IPS DF 6.9 (cell line): Measurements from ENCODE around the gene DNM3.

Experiments used
- DNase-seq: peaks from one replicate; pipeline ENCODE4 v3.0.0-alpha.2; 2013; ENCODE audit warnings: low read depth, low spot score
- H3K27ac ChIP-seq: one replicate; pipeline ENCODE4 v1.5.1; 2013; ENCODE audit warnings: low read length, control low read depth
- H3K27me3 ChIP-seq: 2 replicates; pipeline ENCODE4 v1.6.1; 2013; ENCODE audit warnings: mild to moderate bottlenecking, low read length; ENCODE audit not compliant: control insufficient read depth, insufficient read depth
- H3K36me3 ChIP-seq: 2 replicates; pipeline ENCODE4 v1.6.1; 2013; ENCODE audit warnings: low read length; ENCODE audit not compliant: control insufficient read depth, insufficient read depth
- H3K4me1 ChIP-seq: 2 replicates; pipeline ENCODE4 v1.6.1; 2013; ENCODE audit warnings: low read length; ENCODE audit not compliant: control insufficient read depth, insufficient read depth
- H3K4me3 ChIP-seq: 2 replicates; pipeline ENCODE4 v1.5.1; 2013; ENCODE audit warnings: mild to moderate bottlenecking, low read length
- H3K9me3 ChIP-seq: 2 replicates; pipeline ENCODE4 v1.6.1; 2013; ENCODE audit warnings: low read length, inconsistent platforms; ENCODE audit not compliant: control insufficient read depth, insufficient read depth
- WGBS: extraction: QIAGEN DNeasy Blood & Tissue Kit; methylation state at CpG from one replicate; pipeline ENCODE4 v1.1.7; 2013; ENCODE audit warnings: mixed read lengths, missing lambda C conversion rate; ENCODE audit not compliant: insufficient read length, insufficient coverage; 5-methylcytosine and 5-hydroxymethylcytosine counted together

Gene DNM3

DNA sequence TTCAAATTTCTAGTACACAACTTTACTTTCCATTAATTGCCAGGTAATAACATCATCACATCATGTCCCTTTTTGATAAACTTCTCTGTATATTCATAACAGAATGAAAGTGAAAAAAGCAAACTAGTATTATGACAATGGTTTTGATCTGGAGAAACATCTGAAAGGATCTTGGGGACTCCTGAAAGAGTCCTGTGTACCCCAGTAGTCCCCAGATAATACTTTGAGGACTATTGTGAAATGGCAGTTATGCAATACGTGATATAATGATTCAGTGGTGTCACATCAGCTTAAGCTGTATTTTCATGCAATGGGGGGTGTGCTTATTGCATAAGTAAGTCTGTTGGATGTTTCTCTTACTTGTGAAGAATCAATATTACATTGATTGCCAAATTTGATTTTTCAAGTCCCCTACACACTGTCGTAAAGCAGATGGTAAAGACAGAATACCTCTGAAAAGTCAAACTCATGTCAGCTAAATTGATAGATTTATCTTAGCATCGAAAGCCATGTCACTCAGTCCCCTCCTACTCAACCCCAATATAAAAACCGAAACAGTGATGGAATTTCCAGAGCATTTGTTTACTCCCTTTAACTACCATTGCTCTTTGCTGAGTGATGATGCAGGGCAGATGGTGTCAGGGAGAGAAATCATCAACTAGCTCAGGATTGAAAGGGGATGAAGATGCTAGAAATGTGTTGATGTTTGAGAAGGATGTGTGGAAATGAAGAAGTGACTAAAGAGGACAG lies 432.5 kb downstream of the DNM3 start:
- WGBS: no CpG with 5 or more reads among the region's 4 CpGs
- no peak overlapping the region for H3K27ac ChIP-seq
- H3K4me3 ChIP-seq: no peak overlapping the region
- no peaks in the 10 kb centered on the region for H3K9me3 ChIP-seq
- DNase-seq: no peak
- H3K27me3 ChIP-seq: no peaks in the 10 kb centered on the region
- peaks cover under 1% of the 10 kb centered on the region; the same call in 1 of the 2 replicates for H3K4me1 ChIP-seq
- no peaks in the 10 kb centered on the region for H3K36me3 ChIP-seq

- Histone ChIP-seq H3K4me3 (no peak overlapping the region), H3K27ac (no peak overlapping the region), H3K27me3 (no peaks in the 10 kb centered on the region), H3K4me1 (peaks cover 4% of the 10 kb centered on the region; the same call in 1 of the 2 replicates), H3K9me3 (no peaks in the 10 kb centered on the region), H3K36me3 (no peaks in the 10 kb centered on the region)
- DNase-seq: no peak
- no CpG with 5 or more reads among the region's 1 CpG for WGBS
Observed at GRCh38 chr1:172275478-172275877, 434.2 kb downstream of the DNM3 start.

- Histone ChIP-seq H3K27me3 (no peaks in the 10 kb centered on the region), H3K4me3 (no peak overlapping the region), H3K27ac (no peak overlapping the region), H3K36me3 (no peaks in the 10 kb centered on the region), H3K4me1 (peaks cover 4% of the 10 kb centered on the region; the same call in 1 of the 2 replicates), H3K9me3 (no peaks in the 10 kb centered on the region)
- no peak for DNase-seq
- no CpG with 5 or more reads among the region's 2 CpGs for WGBS
Observed at GRCh38 chr1:172276120-172276818, 435.0 kb downstream of the DNM3 start.

GRCh38 chr1:172277275-172277674 lies 436.0 kb downstream of the DNM3 start:
- H3K27ac ChIP-seq: no peak overlapping the region
- no peaks in the 10 kb centered on the region for H3K36me3 ChIP-seq
- no peaks in the 10 kb centered on the region for H3K9me3 ChIP-seq
- no peaks in the 10 kb centered on the region for H3K27me3 ChIP-seq
- no peak overlapping the region for H3K4me3 ChIP-seq
- WGBS: no CpG with 5 or more reads among the region's 1 CpG
- H3K4me1 ChIP-seq: peaks cover 4% of the 10 kb centered on the region; the same call in 1 of the 2 replicates
- DNase-seq: no peak

- Histone ChIP-seq H3K36me3 (no peaks in the 10 kb centered on the region), H3K27me3 (no peaks in the 10 kb centered on the region), H3K4me3 (no peak overlapping the region), H3K27ac (no peak overlapping the region), H3K9me3 (no peaks in the 10 kb centered on the region), H3K4me1 (peaks cover 4% of the 10 kb centered on the region; the same call in 1 of the 2 replicates)
- no peak for DNase-seq
- WGBS: no CpG with 5 or more reads among the region's 1 CpG
Observed at GRCh38 chr1:172277989-172278388, 436.7 kb downstream of the DNM3 start.

DNA sequence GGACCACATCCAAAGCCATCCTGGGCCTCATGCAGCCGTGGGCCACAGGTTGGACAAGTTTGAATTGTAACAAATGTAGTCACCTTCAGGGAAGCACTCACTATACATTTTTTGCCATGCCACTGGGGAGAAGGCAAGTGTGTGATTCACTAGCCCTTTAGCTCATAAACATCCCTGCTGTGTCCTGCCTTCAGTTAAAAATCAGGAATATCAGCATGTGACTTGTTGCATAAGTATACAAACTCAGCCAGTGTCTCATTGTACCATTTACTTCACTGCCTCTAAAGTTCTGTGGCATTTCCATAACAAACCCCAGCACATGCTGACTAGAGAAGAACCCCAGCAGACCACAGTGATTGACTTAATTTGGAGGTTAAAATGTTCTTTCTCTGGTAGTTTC lies 437.2 kb downstream of the DNM3 start:
- Histone ChIP-seq H3K4me1 (peaks cover 4% of the 10 kb centered on the region; the same call in 1 of the 2 replicates), H3K36me3 (no peaks in the 10 kb centered on the region), H3K9me3 (no peaks in the 10 kb centered on the region), H3K4me3 (no peak overlapping the region), H3K27ac (no peak overlapping the region), H3K27me3 (no peaks in the 10 kb centered on the region)
- peak; percentile 52 for DNase-seq
- WGBS: no CpG with 5 or more reads among the region's 1 CpG

- no peaks in the 10 kb centered on the region for H3K36me3 ChIP-seq
- H3K9me3 ChIP-seq: no peaks in the 10 kb centered on the region
- no peak overlapping the region for H3K4me3 ChIP-seq
- peaks cover 4% of the 10 kb centered on the region; the same call in 1 of the 2 replicates for H3K4me1 ChIP-seq
- no CpG with 5 or more reads among the region's 4 CpGs for WGBS
- no peak overlapping the region for H3K27ac ChIP-seq
- H3K27me3 ChIP-seq: no peaks in the 10 kb centered on the region
- no peak for DNase-seq
Observed at GRCh38 chr1:172279939-172280636, 438.8 kb downstream of the DNM3 start.

DNA sequence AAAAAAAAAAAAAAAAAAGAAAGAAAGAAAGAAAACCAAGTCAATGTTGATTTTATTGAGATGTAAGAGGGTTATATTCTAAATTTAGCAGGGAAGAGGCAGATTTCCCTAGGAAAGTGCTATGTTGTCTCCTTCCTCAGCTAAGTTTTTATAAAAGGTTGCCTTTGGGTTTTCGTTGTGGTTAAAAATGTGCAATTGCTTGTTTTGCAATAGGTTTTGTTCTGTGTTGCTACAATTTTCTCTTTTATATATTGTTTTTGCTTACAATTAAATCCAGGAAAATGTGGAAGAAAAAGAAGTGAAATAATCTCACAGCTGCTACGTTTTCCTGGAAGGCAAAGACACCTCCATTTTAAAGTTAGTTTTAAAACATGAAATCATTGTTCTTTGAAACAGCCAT lies 442.5 kb downstream of the DNM3 start:
- no peaks in the 10 kb centered on the region for H3K9me3 ChIP-seq
- H3K27ac ChIP-seq: no peak overlapping the region
- WGBS: no CpG with 5 or more reads among the region's 2 CpGs
- no peak for DNase-seq
- no peaks in the 10 kb centered on the region for H3K27me3 ChIP-seq
- no peaks in the 10 kb centered on the region for H3K36me3 ChIP-seq
- H3K4me3 ChIP-seq: no peak overlapping the region
- peaks cover 4% of the 10 kb centered on the region; the same call in 1 of the 2 replicates for H3K4me1 ChIP-seq

GRCh38 chr1:172286629-172287076 lies 445.4 kb downstream of the DNM3 start:
- WGBS: no CpG with 5 or more reads among the region's 2 CpGs
- Histone ChIP-seq H3K4me1 (no peaks in the 10 kb centered on the region), H3K27ac (no peak overlapping the region), H3K27me3 (no peaks in the 10 kb centered on the region), H3K9me3 (no peaks in the 10 kb centered on the region), H3K4me3 (no peak overlapping the region), H3K36me3 (no peaks in the 10 kb centered on the region)
- DNase-seq: no peak

DNA sequence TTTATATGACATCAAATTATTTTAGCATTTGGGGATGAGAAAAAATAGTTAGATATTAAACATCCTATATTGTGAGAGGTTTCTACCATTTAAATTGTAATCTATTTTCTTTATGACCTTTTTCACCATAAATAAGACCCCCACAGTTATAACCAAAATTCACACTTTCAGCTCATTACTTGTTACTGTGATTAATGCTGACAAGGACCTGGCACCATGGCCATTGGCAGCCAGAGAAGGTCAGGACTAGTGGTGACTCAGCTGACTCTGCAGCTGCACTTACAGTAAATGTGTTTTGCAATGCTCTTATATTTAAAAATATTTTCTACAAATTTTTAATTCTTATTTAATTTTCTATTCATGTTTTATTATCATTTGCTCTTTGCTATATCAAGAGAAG lies 445.9 kb downstream of the DNM3 start:
- Histone ChIP-seq H3K27ac (no peak overlapping the region), H3K27me3 (no peaks in the 10 kb centered on the region), H3K4me3 (no peak overlapping the region), H3K9me3 (no peaks in the 10 kb centered on the region), H3K36me3 (no peaks in the 10 kb centered on the region), H3K4me1 (no peaks in the 10 kb centered on the region)
- DNase-seq: no peak
